NCI-H1105 (cell line): ENCODE results near the gene CEP126.
"Not testable (repeated sequence)": the region's sequence is repeated elsewhere in the genome, so short reads cannot be mapped to it uniquely, and the experiment has no call there.

Experiments used
- DNase-seq: peaks from one replicate; lab custom pipeline; 2025; lab: John Stamatoyannopoulos, UW

Gene CEP126

DNA sequence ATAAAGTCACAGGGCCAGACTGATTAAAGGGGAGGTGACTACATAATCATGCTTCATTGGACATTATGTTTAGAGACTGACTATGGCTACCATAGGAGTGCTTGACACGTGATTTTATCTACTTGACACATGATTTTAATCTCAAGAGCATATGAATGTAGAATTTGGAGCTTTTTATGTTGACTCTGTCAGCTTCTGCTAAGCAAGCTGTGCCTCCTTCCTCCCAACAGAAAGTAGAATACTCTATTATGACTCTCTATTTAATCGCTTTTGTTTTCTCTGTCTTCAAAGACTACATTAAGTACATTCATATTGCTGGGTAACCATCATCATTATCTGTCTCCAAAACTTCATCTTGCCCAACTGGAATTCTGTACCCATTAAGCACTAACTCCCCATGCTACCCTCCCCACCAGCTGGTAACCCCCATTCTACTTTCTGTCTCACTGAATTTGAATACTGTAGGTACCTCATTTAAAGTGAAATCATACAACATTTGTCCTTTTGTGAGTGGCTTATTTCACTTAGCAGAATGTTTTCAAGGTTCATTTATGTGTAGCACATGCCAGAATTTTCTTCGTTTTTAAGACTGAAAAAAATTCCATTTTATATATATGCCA is 26.2 kb downstream of the CEP126 start:
- DNase-seq = no peak

DNA sequence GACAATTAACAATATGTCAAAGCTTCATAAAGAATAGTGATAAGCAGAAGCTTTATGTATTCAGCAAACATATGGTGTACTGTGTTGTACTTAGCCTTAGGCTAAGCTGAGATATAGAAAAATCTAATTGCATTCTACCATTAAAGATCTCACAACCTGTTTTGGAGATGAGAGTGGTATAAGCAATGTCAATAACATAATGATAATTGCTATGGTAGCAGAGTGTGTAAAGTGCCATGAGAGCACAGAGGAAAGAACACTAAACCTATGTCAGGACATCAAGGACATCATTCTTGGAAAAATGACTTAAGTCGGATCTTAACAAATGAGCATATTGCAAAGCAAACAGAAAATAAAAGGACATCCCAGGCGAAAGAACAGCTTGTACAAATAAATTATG is 30.1 kb downstream of the CEP126 start:
- no peak for DNase-seq

DNA sequence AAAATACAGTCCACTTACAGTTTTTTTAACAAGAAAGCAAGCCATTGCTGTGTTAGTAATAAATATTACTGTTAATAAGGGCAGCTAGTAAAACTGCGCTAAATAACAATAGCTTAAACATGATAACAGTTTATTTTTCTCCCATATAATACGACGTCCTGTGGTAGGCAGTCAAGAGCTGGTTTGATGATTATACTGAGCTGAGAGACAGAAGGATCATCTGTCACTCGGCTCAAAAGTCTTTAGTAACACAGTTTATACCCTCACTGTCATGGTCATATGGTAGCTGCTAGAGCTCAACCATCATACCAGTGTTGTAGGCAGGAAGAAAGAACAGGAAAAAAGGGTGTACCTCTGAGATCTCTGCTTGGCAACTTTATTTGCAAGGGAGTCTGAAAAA is 30.6 kb downstream of the CEP126 start:
- no peak for DNase-seq

DNA sequence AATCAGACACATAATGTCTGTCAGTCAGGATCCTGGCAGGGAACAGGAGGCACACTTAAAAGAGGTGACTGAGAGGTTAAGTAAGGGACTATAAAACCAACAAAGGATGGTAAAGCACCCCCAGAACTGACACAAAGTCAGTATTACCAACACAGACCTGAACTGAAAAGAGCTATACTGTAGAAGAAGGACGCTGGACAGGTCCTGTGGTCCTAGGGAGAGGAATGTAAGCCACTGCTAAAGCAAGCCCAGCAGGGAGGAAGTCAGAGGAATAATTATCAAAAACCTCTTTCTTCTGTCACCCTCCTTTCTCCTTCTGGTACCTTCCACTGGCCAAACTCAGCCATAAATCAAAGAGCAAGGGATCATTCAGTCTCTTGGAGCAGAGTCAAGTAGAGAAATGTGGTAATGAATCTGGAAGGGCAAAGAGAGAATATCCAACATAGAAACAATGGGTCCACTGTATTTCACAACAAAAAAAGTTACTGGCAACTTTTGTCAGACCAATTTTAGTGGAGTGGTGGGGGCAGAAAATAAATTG is 34.9 kb downstream of the CEP126 start:
- DNase-seq = no peak

DNA sequence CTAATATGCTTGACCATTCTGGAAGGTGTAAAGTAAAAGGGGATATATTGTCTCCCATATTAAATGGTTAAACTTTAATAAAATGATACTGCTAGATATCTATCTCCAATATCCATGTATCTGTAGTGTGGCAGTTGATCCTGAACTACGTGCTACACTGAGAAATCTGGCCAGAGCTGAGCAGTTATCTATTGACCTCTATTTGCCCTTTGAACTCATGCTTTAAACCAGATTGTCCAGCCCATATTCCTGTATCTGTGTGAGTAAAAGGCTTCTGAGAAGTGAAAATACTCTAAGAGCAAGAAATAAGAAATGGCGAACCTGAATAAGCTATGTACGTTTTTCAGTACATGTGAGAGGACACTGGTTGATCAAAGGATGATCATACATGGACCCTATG is 40.5 kb downstream of the CEP126 start:
- no peak for DNase-seq

DNA sequence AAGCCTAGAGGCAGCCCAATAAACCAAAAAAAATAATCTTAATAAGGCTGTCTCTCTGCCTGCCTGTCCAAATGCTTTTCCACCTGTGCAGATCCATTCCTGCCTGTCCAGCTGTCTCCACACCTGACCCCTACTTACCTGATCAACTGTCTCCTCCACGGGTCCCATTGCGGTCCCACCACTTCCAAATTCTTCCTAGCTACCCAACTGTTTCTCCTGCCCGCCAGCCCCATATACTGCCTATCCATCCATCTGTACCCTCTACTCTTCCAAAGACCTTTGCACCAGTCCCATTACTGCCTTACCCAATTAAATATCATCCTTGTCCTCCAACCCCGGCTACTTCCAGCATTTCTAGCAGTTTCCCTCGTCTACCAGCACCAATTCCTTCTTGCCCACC is 40.9 kb downstream of the CEP126 start:
- DNase-seq = no peak

DNA sequence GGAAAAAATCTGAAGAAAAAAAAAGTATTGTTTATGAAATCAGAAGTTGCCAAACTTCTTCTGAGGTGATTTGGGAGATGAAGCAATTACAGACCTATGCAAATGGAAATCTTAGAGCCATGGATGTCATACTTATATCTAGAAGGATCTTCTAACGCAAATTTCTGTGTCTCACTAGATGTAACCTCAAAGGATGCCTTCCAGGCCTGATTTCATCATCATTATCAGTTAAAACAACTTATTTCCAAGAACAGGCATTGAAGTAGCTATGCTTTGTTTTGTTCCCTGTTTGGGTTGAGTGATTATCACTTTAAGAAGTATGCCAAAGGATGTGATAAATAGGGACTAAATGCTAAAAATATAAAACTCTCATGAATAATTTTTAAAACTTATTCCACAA is 45.4 kb downstream of the CEP126 start:
- DNase-seq = no peak

DNA sequence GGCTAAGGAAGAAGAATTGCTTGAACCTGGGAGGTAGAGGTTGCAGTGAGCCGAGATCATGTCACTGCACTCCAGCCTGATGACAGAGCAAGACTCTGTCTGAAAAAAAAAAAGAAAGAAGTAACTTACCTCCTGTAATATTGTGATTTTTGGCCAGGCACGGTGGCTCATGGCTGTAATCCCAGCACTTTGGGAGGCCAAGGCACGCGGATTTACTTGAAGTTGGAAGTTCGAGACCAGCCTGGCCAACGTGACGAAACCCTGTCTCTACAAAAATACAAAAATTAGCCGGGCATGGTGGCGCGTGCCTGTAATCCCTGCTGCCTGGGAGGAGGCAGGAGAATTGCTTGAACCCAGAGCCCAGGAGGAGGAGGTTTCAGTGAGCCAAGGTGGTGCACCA is 49.4 kb downstream of the CEP126 start:
- DNase-seq = not testable (repeated sequence)

DNA sequence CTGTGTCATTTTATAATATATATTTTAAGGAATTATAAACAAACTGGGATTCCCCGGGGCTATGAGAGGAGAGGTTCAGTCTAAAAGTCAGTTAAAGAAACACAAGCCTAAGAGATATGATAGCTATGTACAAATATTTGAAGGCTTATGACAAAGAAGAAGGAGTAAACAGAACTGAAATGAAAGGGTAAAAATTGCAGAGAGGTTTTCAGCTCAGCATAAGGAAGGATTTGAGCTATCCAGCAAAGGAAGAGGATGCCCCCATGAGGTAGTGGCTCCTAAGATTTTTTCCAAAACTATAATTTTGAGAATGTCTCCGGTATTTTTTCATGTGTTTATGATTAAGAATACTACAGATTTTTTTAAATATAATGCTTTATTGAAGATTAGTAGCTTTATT is 59.4 kb downstream of the CEP126 start:
- DNase-seq = no peak

DNA sequence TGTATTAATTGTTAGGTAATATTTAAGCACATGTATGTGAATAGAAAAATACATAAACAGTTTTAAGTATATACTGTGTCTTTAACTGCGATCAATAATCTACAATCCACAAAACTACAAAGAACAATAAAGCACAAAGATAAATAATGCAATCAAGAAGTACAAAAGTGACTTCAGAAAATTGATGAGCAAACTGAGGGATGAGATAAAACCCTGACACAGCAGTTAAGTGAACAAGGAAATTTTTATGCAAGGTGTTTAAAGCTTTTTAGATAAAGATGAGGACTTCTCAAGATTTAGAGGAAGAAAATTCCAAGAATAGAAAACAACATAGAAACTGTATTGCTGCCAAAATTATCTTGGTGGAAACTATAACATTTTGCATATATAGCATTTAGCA is 60.0 kb downstream of the CEP126 start:
- DNase-seq = no peak

DNA sequence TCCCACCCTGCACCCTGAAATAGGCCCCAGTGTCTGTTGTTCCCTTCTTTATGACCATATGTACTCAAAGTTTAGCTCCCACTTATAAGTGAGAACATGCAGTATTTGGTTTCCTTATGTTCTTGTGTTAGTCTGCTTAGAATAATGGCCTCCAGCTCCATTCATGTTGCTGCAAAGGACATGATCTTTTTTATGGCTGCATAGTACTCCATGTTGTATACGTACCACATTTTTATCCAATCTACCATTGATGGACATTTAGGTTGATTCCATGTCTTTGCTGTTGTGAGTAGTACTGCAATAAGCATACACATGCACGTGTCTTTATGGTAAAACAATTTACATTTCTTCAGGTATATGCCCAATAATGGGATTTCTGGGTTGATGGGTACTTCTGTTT is 60.9 kb downstream of the CEP126 start:
- DNase-seq = no peak

DNA sequence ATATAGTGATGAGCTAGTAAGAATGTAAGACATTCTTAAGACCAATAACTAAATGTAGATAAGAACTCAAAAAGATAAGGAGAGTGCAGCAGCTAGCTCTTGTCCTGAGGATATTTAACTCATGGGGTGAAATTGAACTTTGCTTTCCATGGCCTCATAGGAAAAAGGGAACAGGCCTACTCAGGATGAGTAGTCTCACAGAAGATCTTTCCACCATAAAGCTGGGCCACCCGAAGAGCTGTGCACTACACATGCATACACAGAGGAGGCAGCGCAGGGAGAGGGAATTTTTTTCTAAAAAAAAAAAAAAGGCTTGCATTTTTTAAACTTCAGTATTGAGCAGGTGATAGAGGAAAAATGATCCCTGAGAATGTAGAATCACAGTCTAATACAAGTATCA is 72.6 kb downstream of the CEP126 start:
- DNase-seq = no peak

DNA sequence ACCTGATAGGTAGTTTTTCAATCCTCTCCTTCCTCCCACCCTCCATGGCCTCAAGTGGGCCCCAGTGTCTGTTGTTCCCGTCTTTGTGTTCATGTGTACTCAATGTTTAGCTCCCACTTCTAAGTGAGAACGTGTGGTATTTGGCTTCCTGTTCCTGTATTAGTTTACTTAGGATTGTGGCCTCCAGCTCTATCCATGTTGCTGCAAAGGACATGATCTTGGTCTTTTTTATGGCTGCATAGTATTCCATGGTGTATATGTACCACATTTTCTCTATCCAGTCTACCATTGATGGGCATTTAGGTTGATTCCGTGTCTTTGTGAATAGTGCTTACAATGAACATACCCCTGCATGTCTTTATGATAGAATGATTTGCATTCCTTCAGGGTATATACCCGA is 78.4 kb downstream of the CEP126 start:
- no peak for DNase-seq

DNA sequence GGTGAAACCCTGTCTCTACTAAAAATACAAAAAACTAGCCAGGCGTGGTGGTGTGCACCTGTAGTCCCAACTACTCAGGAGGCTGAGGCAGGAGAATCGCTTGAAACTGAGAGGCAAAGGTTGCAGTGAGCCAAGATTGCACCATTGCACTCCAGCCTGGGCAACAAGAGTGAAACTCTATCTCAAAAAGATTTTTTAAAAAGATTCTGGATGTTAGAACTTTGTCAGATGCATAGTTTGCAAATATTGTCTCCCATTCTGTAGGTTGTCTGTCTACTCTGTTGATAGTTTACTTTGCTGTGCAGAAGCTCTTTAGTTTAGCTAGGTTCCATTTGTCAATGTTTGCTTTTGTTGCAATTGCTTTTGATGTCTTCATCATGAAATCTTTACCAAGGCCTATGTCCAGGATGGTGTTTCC is 79.3 kb downstream of the CEP126 start:
- DNase-seq = not testable (repeated sequence)

DNA sequence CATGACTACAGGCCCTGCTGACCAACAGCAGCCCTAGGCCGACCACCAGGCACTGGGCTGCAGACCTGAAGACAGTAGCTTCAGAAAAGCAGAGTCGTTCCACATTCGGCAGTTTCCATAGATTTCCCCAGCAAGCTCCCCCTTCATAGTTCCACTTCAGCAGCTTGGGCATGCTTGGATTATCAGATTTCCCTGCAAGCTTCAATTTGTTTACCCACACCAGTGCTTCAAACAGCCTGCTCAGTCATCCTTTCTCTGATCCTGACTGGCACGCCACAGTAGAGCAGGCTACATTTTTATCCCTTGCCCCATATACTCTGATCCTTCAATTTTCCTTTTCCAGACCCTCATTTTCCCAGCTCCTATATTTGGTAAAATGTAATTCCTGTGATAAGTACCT is 81.3 kb downstream of the CEP126 start:
- DNase-seq = no peak

DNA sequence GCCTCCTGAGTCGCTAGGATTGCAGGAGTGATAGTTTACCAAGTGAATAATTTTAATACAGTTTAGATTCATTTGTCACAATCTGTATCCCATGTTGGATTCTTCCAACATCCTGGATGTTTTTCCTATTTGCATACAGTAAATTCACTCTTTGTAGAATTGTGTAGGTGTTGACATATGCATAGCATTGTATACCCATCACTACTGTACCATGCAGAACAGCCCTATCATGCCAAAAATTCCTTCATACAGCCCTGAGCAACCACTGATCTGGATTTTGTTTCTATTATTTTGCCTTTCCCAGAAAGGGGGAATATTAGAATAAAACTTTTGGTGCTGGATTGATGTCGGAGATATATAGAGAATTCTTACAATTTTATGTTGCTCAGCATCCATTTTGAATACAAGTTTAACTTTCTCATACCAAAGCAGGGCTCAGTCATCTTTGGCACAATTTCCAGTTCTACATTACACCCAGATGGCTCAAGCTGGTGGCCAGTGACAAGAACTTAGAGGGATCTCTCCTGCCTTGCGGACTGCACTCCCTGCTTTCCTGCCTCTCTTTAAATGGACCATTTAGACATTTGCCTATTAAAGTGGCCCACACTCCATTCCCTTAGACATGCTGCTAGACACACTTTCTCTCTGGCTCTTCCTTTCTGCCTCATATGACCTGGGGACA is 87.0 kb downstream of the CEP126 start:
- no peak for DNase-seq

DNA sequence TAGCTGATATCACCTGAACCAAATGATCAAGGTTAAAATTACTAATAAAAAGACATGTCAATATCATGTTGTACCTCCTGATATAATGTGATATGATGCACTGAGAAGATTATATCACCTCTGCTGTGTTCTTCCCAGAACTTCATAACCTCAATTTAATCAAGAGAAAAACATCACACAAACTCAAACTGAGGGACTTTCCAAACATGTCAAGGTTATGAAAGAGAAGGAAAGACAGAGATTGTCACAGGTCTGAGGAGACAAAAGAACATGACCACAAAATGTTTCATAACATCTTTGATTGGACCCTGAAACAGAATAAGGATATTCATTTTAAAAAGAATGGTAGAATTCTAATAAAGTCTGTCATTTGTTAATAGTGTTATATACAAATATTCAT is 89.4 kb downstream of the CEP126 start:
- DNase-seq = no peak

DNA sequence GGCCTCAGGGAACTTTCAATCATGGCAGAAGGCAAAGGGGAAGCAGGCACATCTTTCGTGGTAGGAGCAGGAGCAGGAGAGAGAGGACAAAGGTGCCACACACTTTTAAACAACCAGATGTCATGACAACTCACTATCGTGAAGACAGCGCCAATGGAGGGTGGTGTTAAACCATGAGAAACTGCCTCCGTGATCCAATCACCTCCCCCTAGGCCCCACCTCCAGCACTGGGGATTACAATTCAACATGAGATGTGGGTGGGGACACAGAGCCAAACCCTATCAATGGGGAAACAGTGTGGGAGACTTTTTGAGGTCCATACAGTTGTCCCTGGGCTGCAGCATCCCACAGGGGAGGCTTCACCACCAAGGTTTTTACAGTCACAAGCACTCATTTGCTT is 90.5 kb downstream of the CEP126 start:
- no peak for DNase-seq

DNA sequence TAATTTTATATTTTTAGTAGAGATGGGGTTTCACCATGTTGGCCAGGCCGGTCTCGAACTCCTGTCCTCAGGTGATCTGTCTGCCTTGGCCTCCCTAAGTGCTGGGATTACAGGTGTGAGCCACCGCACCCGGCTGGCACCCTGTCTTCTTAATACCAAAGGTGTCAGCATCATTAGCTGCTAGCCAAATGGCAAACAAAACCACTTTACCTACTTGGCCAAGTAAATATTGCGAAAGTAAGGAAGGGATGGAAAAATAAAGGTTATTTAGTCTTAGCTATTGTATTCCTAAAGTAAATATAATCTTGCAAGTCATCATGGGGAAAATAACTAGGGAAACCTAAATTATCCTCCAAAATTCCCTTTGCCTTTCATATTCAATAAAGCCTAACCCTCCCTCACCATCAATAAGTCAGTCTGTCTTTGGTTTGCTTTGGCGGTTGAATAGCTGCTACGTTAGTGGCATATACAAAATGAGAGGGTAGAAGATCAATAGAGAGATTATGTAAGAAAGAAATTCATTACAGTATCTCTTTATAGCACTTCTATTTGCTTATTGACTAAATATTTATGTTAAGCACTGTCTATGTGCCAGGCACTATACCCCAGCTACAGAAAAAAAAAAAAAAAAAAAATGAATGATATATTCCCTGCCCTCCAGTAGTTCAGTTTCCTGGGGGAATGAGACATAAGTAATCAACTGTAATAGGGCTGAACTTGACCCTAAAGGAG is 92.2 kb downstream of the CEP126 start:
- no peak for DNase-seq

DNA sequence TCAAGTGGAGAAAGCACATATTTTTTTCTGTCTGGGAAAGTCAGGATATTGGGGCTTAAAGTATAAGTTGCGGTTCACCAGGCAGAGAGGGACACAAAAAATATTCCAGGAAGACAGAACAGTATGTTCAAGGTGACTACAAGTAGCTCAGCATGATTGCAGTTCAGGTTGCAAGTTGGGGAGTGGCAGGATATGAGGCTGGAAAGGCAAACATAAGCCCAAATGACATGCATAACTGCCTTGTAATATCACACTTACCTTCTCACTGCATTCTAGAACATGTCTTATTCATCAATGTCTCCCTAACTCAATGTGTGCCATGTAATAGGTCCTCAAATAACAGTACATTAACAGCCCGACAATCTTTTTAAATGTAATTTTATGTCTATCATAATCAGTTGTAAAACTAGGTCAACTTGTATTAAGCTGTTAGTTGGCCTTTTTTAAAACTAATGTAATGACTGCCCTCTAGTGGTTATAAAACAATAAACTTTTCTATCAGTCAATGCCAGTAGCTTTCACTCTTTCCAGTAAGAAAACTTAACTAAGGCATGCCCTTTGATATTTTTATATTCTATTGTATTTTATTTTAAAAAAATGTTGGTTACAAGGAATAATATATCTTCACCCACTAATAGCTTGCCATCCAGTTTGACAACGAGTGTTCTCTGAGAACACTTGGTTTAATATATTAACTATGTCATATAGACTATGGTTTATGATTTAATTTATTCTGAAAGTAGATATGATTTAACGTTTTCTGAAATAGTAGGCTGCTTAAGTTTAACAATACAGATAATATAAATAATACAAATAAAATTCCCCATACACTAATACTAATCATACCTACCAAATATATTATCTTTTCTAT is 93.0 kb downstream of the CEP126 start:
- peak; percentile 21 for DNase-seq

DNA sequence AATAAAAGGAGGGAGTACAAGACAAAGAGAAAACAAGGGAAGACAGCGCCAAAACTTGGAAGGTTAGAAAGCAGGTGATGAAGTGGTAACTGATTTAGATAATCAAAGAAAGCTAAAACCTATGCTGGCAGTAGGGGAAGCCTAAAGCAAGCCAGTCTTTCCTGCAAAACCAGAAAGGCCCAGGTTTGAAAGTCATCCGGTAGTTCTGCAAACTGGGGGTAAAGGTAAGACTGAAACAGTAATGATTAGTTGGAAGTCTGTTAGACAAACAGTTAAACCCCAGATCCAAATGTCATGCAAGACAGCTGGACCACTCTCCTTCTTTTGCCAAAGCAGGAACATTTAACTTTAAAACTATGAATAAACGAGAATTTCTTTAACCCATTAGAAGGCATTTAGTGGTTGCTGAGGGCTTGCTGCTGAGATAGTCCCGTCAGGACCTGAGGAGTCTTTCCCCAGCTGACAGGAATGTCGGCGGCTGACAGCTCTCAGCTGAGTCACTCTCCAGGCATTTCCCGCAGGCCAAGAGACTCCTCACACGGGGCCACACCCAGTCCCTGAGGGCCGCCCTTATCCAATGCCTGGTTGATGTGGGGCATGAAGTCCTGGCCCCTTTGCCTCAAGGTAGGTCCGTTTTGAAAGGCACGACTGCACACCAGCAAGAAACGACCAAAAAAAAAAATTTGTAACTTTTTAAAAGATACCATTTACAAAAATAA is 96.1 kb downstream of the CEP126 start:
- DNase-seq = no peak

DNA sequence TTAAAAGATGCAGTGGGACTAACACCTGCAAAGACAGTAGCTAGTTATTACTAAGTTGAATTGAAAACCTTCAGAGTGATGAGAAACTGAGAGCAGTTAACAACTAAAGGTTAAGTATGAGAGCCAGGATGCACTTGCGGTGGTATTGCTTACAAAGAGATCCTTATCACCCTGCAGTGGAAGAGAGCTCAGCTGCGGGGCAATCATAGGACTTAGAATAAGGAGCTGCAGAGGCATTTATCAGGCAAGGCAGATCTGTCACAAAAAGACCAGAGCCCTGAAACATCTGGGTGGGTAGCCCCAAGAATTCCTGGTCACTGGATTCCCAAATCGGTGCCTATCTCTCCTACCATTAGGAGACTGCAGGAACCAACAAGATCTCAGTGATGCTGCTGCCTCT is 98.1 kb downstream of the CEP126 start:
- no peak for DNase-seq
